ENCODE data around the gene SF3B5. TPM values are rescaled to one million over a fixed set of nuclear protein-coding genes. Genes with fewer than 3 reads are reported as not detected.

The SF3B5 gene
- total RNA-seq, 6 donors from 2014 or later = 47.1 to 157 (median 96.9) TPM

GRCh38 chr6:144093236-144093635, 2.1 kb downstream of the SF3B5 start:
- TF ChIP-seq POLR2AphosphoS5 (IDR thresholded peaks at IDR 0.05) (no peak), CTCF (IDR thresholded peaks at IDR 0.05) (no peak), POLR2A (IDR thresholded peaks at IDR 0.05) (no peak), EP300 (IDR thresholded peaks at IDR 0.05) (no peak)
- DNase-seq (no peak), ATAC-seq (ENCODE audit: low FRiP score in 2 of 2) (no peak)
- Histone ChIP-seq H3K4me1 (peaks cover 16 to 27% (median 18%) of the 10 kb centered on the region in 4 donors), H3K4me3 (no peak overlapping the region), H3K27ac (no peak overlapping the region), H3K36me3 (no peaks in the 10 kb centered on the region), H3K27me3 (no peaks in the 10 kb centered on the region), H3K9me3 (no peaks in the 10 kb centered on the region)
- 77 to 81% methylated on average over 2 of the region's 2 CpGs for WGBS, 2 donors

GRCh38 chr6:144090384-144090783, 5.0 kb downstream of the SF3B5 start:
- DNase-seq = no peak
- no peak for TF ChIP-seq POLR2A (IDR thresholded peaks at IDR 0.05)
- no peak for TF ChIP-seq CTCF (IDR thresholded peaks at IDR 0.05)
- TF ChIP-seq POLR2AphosphoS5 (IDR thresholded peaks at IDR 0.05) = no peak
- TF ChIP-seq EP300 (IDR thresholded peaks at IDR 0.05) = no peak
- H3K36me3 ChIP-seq = peaks cover 0 to 3% (median 0%) of the 10 kb centered on the region in 4 donors
- no peaks in the 10 kb centered on the region for H3K27me3 ChIP-seq
- no peak overlapping the region for H3K4me3 ChIP-seq
- ATAC-seq (ENCODE audit: low FRiP score in 2 of 2) = no peak
- H3K9me3 ChIP-seq = no peaks in the 10 kb centered on the region
- H3K4me1 ChIP-seq = peaks cover 13 to 21% (median 14%) of the 10 kb centered on the region in 4 donors
- H3K27ac ChIP-seq = no peak overlapping the region
- 78 to 81% methylated on average over 4 of the region's 4 CpGs for WGBS, 2 donors

- DNase-seq (no peak), ATAC-seq (ENCODE audit: low FRiP score in 2 of 2) (no peak)
- Histone ChIP-seq H3K4me3 (no peak overlapping the region), H3K4me1 (no peaks in the 10 kb centered on the region), H3K27me3 (no peaks in the 10 kb centered on the region), H3K36me3 (peaks cover 0 to 4% (median 0%) of the 10 kb centered on the region in 4 donors), H3K9me3 (no peaks in the 10 kb centered on the region), H3K27ac (no peak overlapping the region)
- 80 to 82% methylated on average over 13 of the region's 13 CpGs for WGBS, 2 donors
- no peak for TF ChIP-seq CTCF (IDR thresholded peaks at IDR 0.05)
- TF ChIP-seq EP300 (IDR thresholded peaks at IDR 0.05) = no peak
- no peak for TF ChIP-seq POLR2AphosphoS5 (IDR thresholded peaks at IDR 0.05)
- TF ChIP-seq POLR2A (IDR thresholded peaks at IDR 0.05) = no peak
These were observed 7.5 kb downstream of the SF3B5 start for GRCh38 chr6:144087789-144088426.

GRCh38 chr6:144086959-144087358, 8.4 kb downstream of the SF3B5 start:
- WGBS, 2 donors = 94 to 99% methylated on average over 3 of the region's 3 CpGs
- no peak for ATAC-seq (ENCODE audit: low FRiP score in 2 of 2)

More at GRCh38 chr6:144086959-144087358, 8.4 kb downstream of the SF3B5 start:
- H3K4me3 ChIP-seq = no peak overlapping the region
- DNase-seq = no peak
- H3K27me3 ChIP-seq = no peaks in the 10 kb centered on the region
- H3K27ac ChIP-seq = no peak overlapping the region
- H3K4me1 ChIP-seq = no peaks in the 10 kb centered on the region
- TF ChIP-seq CTCF (IDR thresholded peaks at IDR 0.05) = no peak
- no peak for TF ChIP-seq EP300 (IDR thresholded peaks at IDR 0.05)
- TF ChIP-seq POLR2A (IDR thresholded peaks at IDR 0.05) = no peak
- TF ChIP-seq POLR2AphosphoS5 (IDR thresholded peaks at IDR 0.05) = no peak
- H3K9me3 ChIP-seq = no peaks in the 10 kb centered on the region
- H3K36me3 ChIP-seq = peaks cover 0 to 4% (median 0%) of the 10 kb centered on the region in 4 donors
